ENCODE results near the gene THUMPD3.

Gene THUMPD3

GRCh38 chr3:9361691-9362388, 1.0 kb upstream of the THUMPD3 start:
- DNase-seq, result no peak

GRCh38 chr3:9369508-9369907, 6.7 kb downstream of the THUMPD3 start:
- DNase-seq, result no peak

GRCh38 chr3:9373465-9373864, 10.6 kb downstream of the THUMPD3 start:
- DNase-seq, result no peak

- DNase-seq, result no peak
Measured at GRCh38 chr3:9377981-9378380, 15.1 kb downstream of the THUMPD3 start.

- DNase-seq, result no peak
Measured at GRCh38 chr3:9379327-9379726, 16.5 kb downstream of the THUMPD3 start.

- DNase-seq, result no peak
Measured at GRCh38 chr3:9380014-9380413, 17.2 kb downstream of the THUMPD3 start.

GRCh38 chr3:9384141-9384828, 21.4 kb downstream of the THUMPD3 start:
- DNase-seq, result no peak

- DNase-seq, result no peak
Measured at GRCh38 chr3:9385187-9386077, 22.6 kb downstream of the THUMPD3 start.

- no peak for DNase-seq
Measured at GRCh38 chr3:9386078-9386459, 23.2 kb downstream of the THUMPD3 start.

- DNase-seq, result no peak
Measured at GRCh38 chr3:9386501-9387321, 23.9 kb downstream of the THUMPD3 start.

- no peak for DNase-seq
Measured at GRCh38 chr3:9387322-9387655, 24.4 kb downstream of the THUMPD3 start.

- DNase-seq, result no peak
Measured at GRCh38 chr3:9388142-9388541, 25.3 kb downstream of the THUMPD3 start.

- DNase-seq, result no peak
Measured at GRCh38 chr3:9388562-9389272, 25.9 kb downstream of the THUMPD3 start.

GRCh38 chr3:9390265-9390888, 27.5 kb downstream of the THUMPD3 start:
- no peak for DNase-seq

- DNase-seq, result no peak
Measured at GRCh38 chr3:9392041-9392440, 29.2 kb downstream of the THUMPD3 start.

GRCh38 chr3:9395570-9396300, 32.9 kb downstream of the THUMPD3 start:
- DNase-seq, result no peak

- no peak for DNase-seq
Measured at GRCh38 chr3:9396301-9396631, 33.4 kb downstream of the THUMPD3 start.

GRCh38 chr3:9396632-9397331, 33.9 kb downstream of the THUMPD3 start:
- DNase-seq, result peak; percentile 91

GRCh38 chr3:9397332-9397905, 34.6 kb downstream of the THUMPD3 start, which contains the start of gene SETD5:
Gene SETD5, plus strand, starts transcription at chr3:9397615. Its CDS starts 31,324 bp downstream, at chr3:9428939.
- peak; percentile 86 for DNase-seq
